PFSK-1 (cell line): ENCODE data around the gene PP2D1.

ENCODE experiments used
- FOXP2 ChIP-seq: optimal IDR thresholded peaks from 2 replicates; pipeline ENCODE3; 2011; ENCODE audit warnings: borderline replicate concordance, control low read depth, inconsistent platforms; ENCODE audit not compliant: insufficient read depth; ENCODE audit errors: extremely low read length, extremely low read depth
- POLR2AphosphoS5 ChIP-seq: IDR thresholded peaks from 2 replicates; pipeline ENCODE4 v1.6.1; 2012; ENCODE audit warnings: low read depth, mild to moderate bottlenecking, control low read depth, low read length, moderate library complexity
- REST ChIP-seq, 2 experiments: IDR thresholded peaks; 2 replicates each; pipeline versions ENCODE4 v1.6.1 to v1.8.0; 2011 to 2012; ENCODE audit warnings: low read depth in 2 of 2, low read length in 2 of 2, control low read depth in 1 of 2, inconsistent platforms in 1 of 2, mild to moderate bottlenecking in 1 of 2, moderate library complexity in 1 of 2; ENCODE audit not compliant: insufficient read depth in 1 of 2
- SIN3A ChIP-seq: IDR thresholded peaks from 2 replicates; pipeline ENCODE4 v1.6.1; 2012; ENCODE audit warnings: mild to moderate bottlenecking, low read length, moderate library complexity, borderline replicate concordance; ENCODE audit not compliant: insufficient read depth
- TAF1 ChIP-seq: IDR thresholded peaks from 2 replicates; pipeline ENCODE4 v1.6.1; 2012; ENCODE audit warnings: low read length, control low read depth, borderline replicate concordance; ENCODE audit not compliant: insufficient read depth

Gene PP2D1

GRCh38 chr3:20040548-20041196 is 28.6 kb upstream of the PP2D1 start:
- no peak for TF ChIP-seq POLR2AphosphoS5
- 0 out of 2 replicates have a peak, but pooled peaks have one; percentile 21 for TF ChIP-seq TAF1

DNA sequence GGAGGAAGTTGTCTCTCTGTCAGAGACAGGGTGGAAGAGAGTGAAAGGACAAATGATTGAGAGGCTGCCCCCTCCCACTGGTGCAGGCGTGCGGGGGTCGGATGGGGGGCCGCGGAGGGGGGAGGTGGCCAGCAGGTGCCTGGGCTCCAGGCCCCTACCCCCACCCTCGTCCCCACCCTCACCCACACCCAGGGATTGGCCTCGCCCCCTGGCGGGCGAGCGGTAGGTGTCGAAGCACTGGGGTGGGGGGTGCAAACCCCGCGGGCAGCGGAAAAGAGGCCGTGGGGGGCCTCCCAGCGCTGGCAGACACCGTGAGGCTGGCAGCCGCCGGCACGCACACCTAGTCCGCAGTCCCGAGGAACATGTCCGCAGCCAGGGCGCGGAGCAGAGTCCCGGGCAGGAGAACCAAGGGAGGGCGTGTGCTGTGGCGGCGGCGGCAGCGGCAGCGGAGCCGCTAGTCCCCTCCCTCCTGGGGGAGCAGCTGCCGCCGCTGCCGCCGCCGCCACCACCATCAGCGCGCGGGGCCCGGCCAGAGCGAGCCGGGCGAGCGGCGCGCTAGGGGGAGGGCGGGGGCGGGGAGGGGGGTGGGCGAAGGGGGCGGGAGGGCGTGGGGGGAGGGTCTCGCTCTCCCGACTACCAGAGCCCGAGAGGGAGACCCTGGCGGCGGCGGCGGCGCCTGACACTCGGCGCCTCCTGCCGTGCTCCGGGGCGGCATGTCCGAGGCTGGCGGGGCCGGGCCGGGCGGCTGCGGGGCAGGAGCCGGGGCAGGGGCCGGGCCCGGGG is 27.9 kb upstream of the PP2D1 start, which contains the start of gene KAT2B:
KAT2B (plus strand) TSS at position 682 of the 783 bp plus-strand sequence; CDS start at position 714, 32 bp downstream.
- TF ChIP-seq SIN3A (no peak), REST (IDR thresholded peaks at IDR 0.05; ENCODE audit: insufficient read depth in 1 of 2, low read depth in 2 of 2, low read length in 2 of 2) (no peak), FOXP2 (no peak), TAF1 (no peak), POLR2AphosphoS5 (no peak)

- no peak for TF ChIP-seq SIN3A
- no peak for TF ChIP-seq REST (IDR thresholded peaks at IDR 0.05; ENCODE audit: insufficient read depth in 1 of 2, low read depth in 2 of 2, low read length in 2 of 2)
- TF ChIP-seq TAF1: no peak
- TF ChIP-seq FOXP2: no peak
- no peak for TF ChIP-seq POLR2AphosphoS5
Measured at GRCh38 chr3:20039466-20039764, 27.4 kb upstream of the PP2D1 start.

DNA sequence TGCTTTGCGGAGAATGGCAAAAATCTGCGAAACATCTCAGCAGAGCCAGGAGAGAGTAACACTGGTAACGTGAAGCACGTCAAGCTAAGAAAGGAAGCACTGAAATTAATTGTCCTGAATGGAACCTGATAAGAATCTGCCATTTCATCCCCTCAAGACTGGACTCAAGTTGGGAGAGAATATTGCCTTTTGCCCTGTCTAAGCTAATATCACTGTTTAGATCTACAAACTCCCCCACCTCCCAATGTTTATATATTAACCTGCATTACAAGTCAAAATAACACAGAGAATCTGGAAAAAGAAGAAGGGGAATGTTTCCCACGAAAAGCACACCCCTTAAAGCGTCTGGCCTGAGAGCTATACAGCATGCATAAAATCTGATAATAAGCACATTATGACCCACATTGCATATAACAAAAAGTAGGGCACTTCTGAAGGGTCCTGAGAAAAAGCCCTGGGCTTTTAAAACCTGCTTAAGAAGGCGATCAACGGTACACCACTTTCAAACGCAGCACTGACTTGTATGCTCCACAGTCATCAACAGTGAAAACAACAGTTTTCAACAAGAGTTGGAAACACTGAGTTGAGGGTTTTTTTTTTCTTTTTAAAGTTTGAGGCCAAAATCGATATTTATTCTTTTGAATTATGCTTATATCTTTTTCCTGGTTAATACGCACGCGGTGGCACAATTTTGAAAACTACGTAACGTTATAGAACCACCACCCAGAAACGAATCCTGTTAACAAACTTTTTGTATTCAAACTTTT is 26.8 kb upstream of the PP2D1 start:
- no peak for TF ChIP-seq REST (IDR thresholded peaks at IDR 0.05; ENCODE audit: insufficient read depth in 1 of 2, low read depth in 2 of 2, low read length in 2 of 2)
- TF ChIP-seq SIN3A: no peak

DNA sequence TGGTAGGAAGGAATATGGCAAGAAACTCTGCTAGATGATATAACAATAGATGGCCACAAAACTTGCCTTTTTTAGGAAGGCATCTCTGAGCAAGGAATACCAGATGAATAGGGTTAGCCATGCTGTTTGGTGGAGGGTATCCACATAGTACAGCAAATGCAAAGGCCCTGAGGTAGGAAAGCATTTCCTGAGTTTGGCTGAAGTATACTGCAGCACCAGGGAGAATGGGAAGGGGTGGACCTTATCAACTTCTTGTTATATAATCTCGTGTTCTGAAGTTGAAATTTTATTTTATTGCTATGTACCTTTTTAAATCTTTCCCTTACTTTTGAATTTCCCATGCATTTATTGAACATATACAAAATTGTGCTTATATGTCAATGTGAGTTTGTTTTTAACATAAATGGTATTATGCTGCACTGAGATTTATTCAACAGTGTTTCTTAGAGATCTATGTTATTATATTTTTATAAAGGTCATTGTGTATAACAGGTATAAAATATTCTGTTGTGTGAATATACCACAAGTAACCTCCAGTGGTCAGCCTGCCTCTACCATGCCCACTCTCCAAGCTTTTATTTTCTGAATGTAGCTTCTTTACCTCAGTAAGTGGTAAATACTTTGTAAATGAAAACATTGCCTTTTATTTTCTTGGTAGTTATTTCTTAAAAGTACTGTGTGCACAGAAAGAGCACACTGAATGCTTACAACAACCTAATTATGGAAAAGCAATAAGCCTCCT is 25.4 kb upstream of the PP2D1 start:
- TF ChIP-seq REST (IDR thresholded peaks at IDR 0.05; ENCODE audit: insufficient read depth in 1 of 2, low read depth in 2 of 2, low read length in 2 of 2) (no peak), FOXP2 (no peak), POLR2AphosphoS5 (no peak), SIN3A (no peak), TAF1 (no peak)
